Mesothelial cell of epicardium (in vitro differentiated cells): ENCODE data around the gene CNTNAP5. TPM values are rescaled to one million over a fixed set of nuclear protein-coding genes. Genes with fewer than 3 reads are reported as not detected.

Experiments
- DNase-seq, 2 experiments: peaks; one replicate each; pipeline ENCODE4 v3.0.0; 2021; ENCODE audit warnings: low spot score in 2 of 2; ENCODE audit not compliant: unreplicated experiment in 2 of 2
- H3K27ac Mint-ChIP-seq: 2 replicates; pipeline ENCODE4 v1.8.0; 2021; ENCODE audit warnings: mixed read lengths
- H3K27me3 Mint-ChIP-seq: 2 replicates; pipeline ENCODE4 v1.8.0; 2021; ENCODE audit warnings: low read depth, mixed read lengths
- H3K36me3 Mint-ChIP-seq: 2 replicates; pipeline ENCODE4 v1.8.0; 2021; ENCODE audit warnings: mixed read lengths
- H3K4me1 Mint-ChIP-seq: 2 replicates; pipeline ENCODE4 v1.8.0; 2021; ENCODE audit warnings: mixed read lengths
- H3K4me3 Mint-ChIP-seq: 2 replicates; pipeline ENCODE4 v1.8.0; 2021; ENCODE audit warnings: mild to moderate bottlenecking, moderate library complexity, mixed read lengths
- H3K9me3 Mint-ChIP-seq: 2 replicates; pipeline ENCODE4 v1.8.0; 2021; ENCODE audit warnings: mixed read lengths
- CTCF ChIP-seq: fragments of 200-600 bp; sonication (generic); IDR thresholded peaks from one replicate; pipeline ENCODE4 v1.5.0; 2021; ENCODE audit warnings: antibody characterized with exemption; ENCODE audit not compliant: unreplicated experiment
- total RNA-seq: library from RNA; stranded (reverse); gene quantifications from 3 replicates; pipeline ENCODE4 v1.2.1, GENCODE V29; 2021

Gene CNTNAP5
- total RNA-seq, 1 donor from 2014 or later, result 0.22 TPM

GRCh38 chr2:124563426-124563825, 538.3 kb downstream of the CNTNAP5 start:
- H3K27me3 Mint-ChIP-seq, result peaks cover 11% of the 10 kb centered on the region
- H3K4me1 Mint-ChIP-seq, result no peaks in the 10 kb centered on the region
- H3K4me3 Mint-ChIP-seq, result no peak overlapping the region
- TF ChIP-seq CTCF, result no peak
- H3K9me3 Mint-ChIP-seq, result peaks cover 5% of the 10 kb centered on the region
- no peak overlapping the region for H3K27ac Mint-ChIP-seq
- no peak for DNase-seq
- H3K36me3 Mint-ChIP-seq, result no peaks in the 10 kb centered on the region

- no peak for TF ChIP-seq CTCF
- Mint-ChIP-seq H3K27ac (no peak overlapping the region), H3K36me3 (no peaks in the 10 kb centered on the region), H3K9me3 (peaks cover 5% of the 10 kb centered on the region), H3K4me3 (no peak overlapping the region), H3K27me3 (peaks cover 11% of the 10 kb centered on the region), H3K4me1 (no peaks in the 10 kb centered on the region)
- DNase-seq, result no peak
These were observed 541.5 kb downstream of the CNTNAP5 start for GRCh38 chr2:124566518-124566970.

GRCh38 chr2:124570872-124571271, 545.8 kb downstream of the CNTNAP5 start:
- no peaks in the 10 kb centered on the region for H3K36me3 Mint-ChIP-seq
- no peak for DNase-seq
- H3K9me3 Mint-ChIP-seq, result peaks cover 5% of the 10 kb centered on the region
- no peaks in the 10 kb centered on the region for H3K4me1 Mint-ChIP-seq
- TF ChIP-seq CTCF, result no peak
- no peak overlapping the region for H3K27ac Mint-ChIP-seq
- H3K4me3 Mint-ChIP-seq, result no peak overlapping the region
- peaks cover 12% of the 10 kb centered on the region for H3K27me3 Mint-ChIP-seq

GRCh38 chr2:124571836-124572235, 546.7 kb downstream of the CNTNAP5 start:
- Mint-ChIP-seq H3K9me3 (no peaks in the 10 kb centered on the region), H3K4me1 (no peaks in the 10 kb centered on the region), H3K4me3 (no peak overlapping the region), H3K27ac (no peak overlapping the region), H3K36me3 (no peaks in the 10 kb centered on the region), H3K27me3 (peaks cover 14% of the 10 kb centered on the region)
- DNase-seq, result no peak
- TF ChIP-seq CTCF, result no peak

GRCh38 chr2:124572934-124573634, 548.0 kb downstream of the CNTNAP5 start:
- H3K36me3 Mint-ChIP-seq, result no peaks in the 10 kb centered on the region
- no peak overlapping the region for H3K4me3 Mint-ChIP-seq
- no peak for DNase-seq
- H3K27me3 Mint-ChIP-seq, result peaks cover 18% of the 10 kb centered on the region
- TF ChIP-seq CTCF, result no peak
- no peak overlapping the region for H3K27ac Mint-ChIP-seq
- H3K9me3 Mint-ChIP-seq, result no peaks in the 10 kb centered on the region
- no peaks in the 10 kb centered on the region for H3K4me1 Mint-ChIP-seq
